Subcutaneous adipose tissue (tissue), 4 donors: ENCODE data around the gene ST7L. TPM values are rescaled to one million over a fixed set of nuclear protein-coding genes. Genes with fewer than 3 reads are reported as not detected.

Source experiments
- CTCF ChIP-seq: fragments of 450-650 bp; IDR thresholded peaks from one replicate; pipeline ENCODE4 v1.5.1; 2016; ENCODE audit warnings: low read depth, mild to moderate bottlenecking, control low read depth, antibody characterized with exemption, moderate library complexity
- total RNA-seq, 4 donors: library from RNA; depleted of rRNA; stranded (reverse); fragments of >200 nt; gene quantifications; one replicate each; pipeline ENCODE4 v1.1.0, GENCODE V29; 2016

ST7L gene
- total RNA-seq, 4 donors from 2014 or later = 18.4 to 38.8 (median 24.0) TPM

GRCh38 chr1:112533029-112533428, 85.9 kb downstream of the ST7L start:
- TF ChIP-seq CTCF = no peak

DNA sequence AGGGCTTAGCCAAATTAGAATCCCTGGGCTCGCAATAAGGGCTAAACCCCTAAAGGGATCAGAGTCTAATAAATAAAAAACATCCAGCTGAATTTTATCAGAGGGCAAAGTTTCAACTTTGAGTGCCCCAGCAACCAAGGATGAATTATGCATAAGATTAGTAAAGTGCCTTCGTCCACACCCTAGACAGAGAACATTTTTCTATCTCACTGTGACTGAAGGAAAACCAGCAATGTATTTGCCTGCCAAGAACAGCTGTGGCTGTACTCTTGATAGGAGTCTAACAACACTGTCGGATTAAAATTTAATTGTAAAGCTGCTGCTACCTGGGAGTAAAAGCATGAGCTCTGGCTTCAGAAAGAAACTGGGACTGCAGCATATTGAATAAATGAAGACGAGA, 86.9 kb downstream of the ST7L start:
- TF ChIP-seq CTCF = no peak

- no peak for TF ChIP-seq CTCF
Measured at GRCh38 chr1:112530832-112531231, 88.1 kb downstream of the ST7L start.

DNA sequence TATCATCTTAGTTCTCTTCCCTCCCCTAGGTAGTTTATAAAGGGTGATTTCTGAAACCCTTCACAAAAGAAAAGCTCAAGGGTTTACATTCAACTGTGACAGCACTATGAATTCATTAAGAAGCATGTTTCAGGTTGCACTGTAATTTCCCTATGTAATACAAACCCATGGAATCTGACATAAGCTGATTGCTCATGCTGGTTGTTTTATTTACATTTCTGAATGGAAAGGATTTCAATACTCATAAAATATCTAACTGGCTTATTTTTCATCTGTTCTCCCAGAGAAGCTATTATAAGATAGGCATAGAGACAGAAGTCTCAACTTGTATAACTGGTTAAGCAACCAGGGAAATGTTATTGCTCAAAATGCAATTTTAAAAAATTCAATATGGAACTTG, 89.6 kb downstream of the ST7L start:
- TF ChIP-seq CTCF = no peak

- no peak for TF ChIP-seq CTCF
Measured at GRCh38 chr1:112528076-112528475, 90.9 kb downstream of the ST7L start.

DNA sequence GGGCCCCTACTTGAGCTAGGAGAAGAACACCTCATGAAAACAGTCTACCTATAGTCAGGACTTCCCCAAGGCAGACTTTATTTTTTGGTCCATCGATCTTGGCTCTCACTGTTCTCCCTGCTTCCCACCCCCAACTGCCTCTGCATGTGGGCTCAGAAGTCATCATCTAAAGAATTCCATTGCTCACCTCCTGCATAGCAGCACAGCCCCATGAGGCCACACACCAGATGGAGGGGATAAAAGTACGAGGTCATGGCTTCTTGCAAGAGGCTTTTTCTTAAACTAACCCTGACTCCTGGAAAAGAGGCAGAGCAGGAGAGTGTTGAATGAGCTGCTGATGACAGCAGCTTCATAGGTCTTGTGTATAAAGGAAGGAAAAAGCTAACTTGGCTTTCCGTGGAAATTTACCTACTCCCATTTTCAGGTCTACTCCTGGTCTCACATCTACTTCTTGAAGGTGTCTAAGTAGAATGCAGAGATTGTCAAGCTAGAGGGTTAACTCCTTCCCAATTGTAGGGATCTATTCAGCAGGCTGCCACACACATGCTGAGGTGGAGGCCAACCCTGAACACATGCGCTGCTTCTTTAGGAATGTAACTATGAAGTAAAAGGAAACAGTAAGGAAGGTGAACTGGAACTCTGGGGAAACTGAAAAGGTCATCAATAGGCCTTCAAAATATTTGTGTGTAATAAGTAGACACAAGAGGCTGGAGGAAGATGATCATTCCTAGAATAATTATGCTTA, 91.5 kb downstream of the ST7L start:
- TF ChIP-seq CTCF = no peak

DNA sequence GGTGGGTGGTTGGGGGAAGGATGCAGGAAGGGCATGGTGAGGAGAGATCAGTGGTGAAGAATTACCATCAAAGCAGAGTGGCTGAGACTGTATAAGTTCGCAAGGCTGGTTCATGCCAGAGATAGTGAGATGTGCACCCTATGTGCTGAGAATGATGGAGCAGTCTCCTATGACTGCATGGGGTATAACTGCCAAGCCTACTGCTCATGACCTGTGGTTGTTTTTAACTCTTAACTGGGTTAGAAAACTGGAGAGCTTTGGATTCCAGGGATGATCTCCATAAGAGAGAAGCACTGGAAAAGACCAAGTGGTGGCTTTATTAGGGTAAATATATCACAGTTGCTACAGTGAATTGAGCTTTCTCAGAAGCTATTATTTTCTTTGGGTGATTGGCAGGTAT, 94.0 kb downstream of the ST7L start:
- TF ChIP-seq CTCF = no peak
